Uterus (tissue), 4 donors: ENCODE data around the gene CD226. TPM values are rescaled to one million over a fixed set of nuclear protein-coding genes. Genes with fewer than 3 reads are reported as not detected.

Experiments
- DNase-seq, 2 donors: peaks; one replicate each; pipeline ENCODE4 v3.0.0-alpha.2; 2019 to 2020
- H3K27ac ChIP-seq, 2 donors: fragments of 200-600 bp; sonication (generic); 1 replicate in 1 of 2; 2 replicates in 1 of 2; pipeline ENCODE4 v1.5.1; 2016 to 2018
- H3K27me3 ChIP-seq, 2 donors: fragments of 200-600 bp; sonication (generic); one replicate each; pipeline ENCODE4 v1.5.1; 2018 to 2019; ENCODE audit warnings: control low read depth in 1 of 2
- H3K36me3 ChIP-seq, 2 donors: fragments of 200-600 bp; sonication (generic); one replicate each; pipeline ENCODE4 v1.5.1; 2019; ENCODE audit warnings: control low read depth in 1 of 2
- H3K4me1 ChIP-seq, 2 donors: fragments of 200-600 bp; sonication (generic); one replicate each; pipeline ENCODE4 v1.5.1; 2018 to 2019; ENCODE audit warnings: control low read depth in 1 of 2
- H3K4me3 ChIP-seq, 2 donors: fragments of 200-600 bp; sonication (generic); 1 replicate in 1 of 2; 2 replicates in 1 of 2; pipeline ENCODE4 v1.5.1; 2018 to 2019; ENCODE audit warnings: mild to moderate bottlenecking in 1 of 2
- H3K9me3 ChIP-seq, 2 donors: fragments of 200-600 bp; sonication (generic); one replicate each; pipeline ENCODE4 v1.5.1; 2019; ENCODE audit warnings: control low read depth in 1 of 2
- POLR2A ChIP-seq, 2 donors: fragments of 450-650 bp; IDR thresholded peaks; one replicate each; pipeline ENCODE4 v1.6.1; 2016; ENCODE audit warnings: antibody characterized with exemption in 2 of 2, mild to moderate bottlenecking in 1 of 2, moderate library complexity in 1 of 2
- intact Hi-C: fragments of 100-400 bp; cut with DNase I; formaldehyde crosslinking; loops from one replicate; pipeline ENCODE4 v1.15.1; 2023; ENCODE audit warnings: low total_unique reads
- total RNA-seq, 4 donors: library from RNA; depleted of rRNA in 3 of 4; stranded (reverse); fragments of >200 nt in 3 of 4; gene quantifications; one replicate each; pipeline versions ENCODE4 v1.1.0 to v1.2.4, GENCODE V29; 2014 to 2023
- TF ChIP-seq, protein P1 (sequence below), 4 experiments: fragments of 200-600 bp in 2 of 4; fragments of 450-650 bp in 2 of 4; sonication (generic) in 2 of 4; IDR thresholded peaks; one replicate each; pipeline ENCODE4 v1.5.1; 2016 to 2019; ENCODE audit warnings: antibody characterized with exemption in 4 of 4, mild to moderate bottlenecking in 2 of 4, moderate library complexity in 1 of 4
- donor health status: DM: yes; HTN: yes; CAD: no.

The CD226 gene
- total RNA-seq, 4 donors from 2014 or later, result 0.59 to 5.5 (median 2.9) TPM; not detected in 1

DNA sequence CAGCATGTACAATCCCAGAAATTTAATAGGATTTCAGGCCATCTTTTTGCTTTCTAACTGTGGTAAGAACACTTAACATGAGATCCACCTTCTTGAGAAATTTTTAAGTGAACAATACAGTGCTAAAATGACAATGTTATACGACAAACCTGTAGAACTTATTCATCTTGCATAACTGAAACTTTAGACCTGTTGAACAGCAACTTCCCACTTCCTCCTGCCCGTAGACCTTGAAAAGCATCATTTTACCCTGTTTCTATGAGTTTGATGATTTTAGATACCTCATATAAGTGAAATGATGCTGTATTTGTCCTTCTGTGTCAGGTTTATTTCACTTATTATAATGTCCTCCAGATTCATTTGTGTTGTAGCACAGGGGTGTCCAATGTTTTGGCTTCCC is 128.2 kb downstream of the CD226 start:
- no peaks in the 10 kb centered on the region for H3K27me3 ChIP-seq
- H3K4me1 ChIP-seq, result no peaks in the 10 kb centered on the region
- intact Hi-C loops, result no loop called here
- DNase-seq, result no peak
- no peaks in the 10 kb centered on the region for H3K9me3 ChIP-seq
- no peak for TF ChIP-seq POLR2A (IDR thresholded peaks at IDR 0.05)
- TF ChIP-seq, protein P1, sequence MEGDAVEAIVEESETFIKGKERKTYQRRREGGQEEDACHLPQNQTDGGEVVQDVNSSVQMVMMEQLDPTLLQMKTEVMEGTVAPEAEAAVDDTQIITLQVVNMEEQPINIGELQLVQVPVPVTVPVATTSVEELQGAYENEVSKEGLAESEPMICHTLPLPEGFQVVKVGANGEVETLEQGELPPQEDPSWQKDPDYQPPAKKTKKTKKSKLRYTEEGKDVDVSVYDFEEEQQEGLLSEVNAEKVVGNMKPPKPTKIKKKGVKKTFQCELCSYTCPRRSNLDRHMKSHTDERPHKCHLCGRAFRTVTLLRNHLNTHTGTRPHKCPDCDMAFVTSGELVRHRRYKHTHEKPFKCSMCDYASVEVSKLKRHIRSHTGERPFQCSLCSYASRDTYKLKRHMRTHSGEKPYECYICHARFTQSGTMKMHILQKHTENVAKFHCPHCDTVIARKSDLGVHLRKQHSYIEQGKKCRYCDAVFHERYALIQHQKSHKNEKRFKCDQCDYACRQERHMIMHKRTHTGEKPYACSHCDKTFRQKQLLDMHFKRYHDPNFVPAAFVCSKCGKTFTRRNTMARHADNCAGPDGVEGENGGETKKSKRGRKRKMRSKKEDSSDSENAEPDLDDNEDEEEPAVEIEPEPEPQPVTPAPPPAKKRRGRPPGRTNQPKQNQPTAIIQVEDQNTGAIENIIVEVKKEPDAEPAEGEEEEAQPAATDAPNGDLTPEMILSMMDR (IDR thresholded peaks at IDR 0.05), result no peak
- no peak overlapping the region for H3K27ac ChIP-seq
- no peaks in the 10 kb centered on the region for H3K36me3 ChIP-seq
- H3K4me3 ChIP-seq, result no peak overlapping the region

DNA sequence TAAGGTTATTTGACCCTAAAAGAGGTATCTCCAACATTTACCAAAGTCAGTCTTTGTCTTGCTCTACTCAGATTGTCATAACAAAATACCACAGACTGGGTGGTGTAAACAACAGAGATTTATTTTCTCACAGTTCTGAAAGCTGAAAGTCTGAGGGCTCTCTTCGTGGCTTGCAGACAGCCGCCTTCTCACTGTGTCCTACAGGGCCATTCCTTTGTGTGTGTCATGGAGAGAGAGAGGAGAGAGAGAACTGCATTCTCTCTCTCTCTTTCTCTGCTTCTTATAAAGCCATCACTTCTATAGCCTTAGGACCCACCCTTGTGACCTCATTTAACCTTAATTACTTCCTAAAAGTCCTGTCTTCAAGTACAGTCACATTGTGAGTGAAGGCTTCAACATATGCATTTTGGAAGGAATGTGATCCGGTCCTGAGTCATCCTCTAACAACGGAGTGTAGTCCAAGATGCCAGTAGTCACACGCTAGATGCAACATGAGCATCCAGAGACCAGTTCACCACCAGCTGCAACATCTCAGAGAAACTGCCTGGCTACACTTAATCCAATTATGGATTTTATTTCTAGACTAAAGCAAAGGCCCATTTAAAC is 130.2 kb downstream of the CD226 start:
- TF ChIP-seq, protein P1 (IDR thresholded peaks at IDR 0.05), result no peak
- TF ChIP-seq POLR2A (IDR thresholded peaks at IDR 0.05), result no peak
- Histone ChIP-seq H3K27ac (no peak overlapping the region), H3K27me3 (no peaks in the 10 kb centered on the region), H3K36me3 (no peaks in the 10 kb centered on the region), H3K9me3 (no peaks in the 10 kb centered on the region), H3K4me1 (no peaks in the 10 kb centered on the region), H3K4me3 (no peak overlapping the region)
- intact Hi-C loops, result no loop called here
- DNase-seq, result no peak

DNA sequence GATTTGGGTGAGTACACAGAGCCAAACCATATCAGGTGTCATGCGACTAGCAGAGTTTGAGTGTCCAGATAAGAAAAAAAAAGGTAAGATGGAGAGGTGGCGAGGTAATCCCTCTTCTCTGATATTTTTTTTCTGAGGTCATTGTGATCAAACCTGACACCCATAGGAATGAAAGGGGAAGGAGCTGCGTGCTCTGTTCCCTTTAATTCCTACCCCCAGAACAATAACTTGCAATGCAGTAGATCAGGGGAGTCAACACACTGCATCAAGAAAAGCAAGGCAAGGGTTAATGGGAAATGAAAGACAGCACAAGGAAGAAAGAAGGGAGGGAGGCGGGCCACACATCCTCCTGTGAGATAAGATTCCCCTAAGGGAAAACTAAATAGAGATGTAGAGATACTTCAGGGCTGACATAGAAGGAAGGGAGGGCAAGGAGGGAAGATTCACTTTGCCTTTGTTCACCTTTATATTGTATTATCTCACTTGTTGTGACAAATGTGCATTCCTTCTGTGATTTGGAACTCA is 132.8 kb downstream of the CD226 start:
- intact Hi-C loops, result no loop called here
- H3K27me3 ChIP-seq, result no peaks in the 10 kb centered on the region
- no peak overlapping the region for H3K4me3 ChIP-seq
- no peaks in the 10 kb centered on the region for H3K36me3 ChIP-seq
- TF ChIP-seq, protein P1 (IDR thresholded peaks at IDR 0.05), result no peak
- TF ChIP-seq POLR2A (IDR thresholded peaks at IDR 0.05), result no peak
- H3K4me1 ChIP-seq, result no peaks in the 10 kb centered on the region
- no peaks in the 10 kb centered on the region for H3K9me3 ChIP-seq
- DNase-seq, result no peak
- H3K27ac ChIP-seq, result no peak overlapping the region

DNA sequence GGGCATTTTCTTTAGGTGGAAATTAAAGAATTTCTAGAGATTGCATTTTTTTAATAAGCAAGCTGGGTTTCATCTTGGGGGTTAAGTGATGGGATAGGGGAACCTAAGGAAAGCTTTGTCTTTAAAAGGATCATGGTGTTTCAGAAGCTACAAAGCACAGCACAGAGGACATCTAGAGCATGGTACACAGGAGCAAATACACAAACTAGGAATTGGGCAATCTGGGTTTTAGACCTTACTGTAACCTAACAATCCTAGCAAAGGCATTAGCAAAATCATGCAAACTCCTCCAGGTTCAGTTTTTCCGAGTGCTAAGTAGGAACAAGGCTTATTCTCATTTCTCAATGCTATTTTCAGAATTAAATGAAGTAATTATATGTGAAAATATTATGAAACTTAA is 134.1 kb downstream of the CD226 start:
- no peak overlapping the region for H3K27ac ChIP-seq
- H3K9me3 ChIP-seq, result no peaks in the 10 kb centered on the region
- no peaks in the 10 kb centered on the region for H3K36me3 ChIP-seq
- intact Hi-C loops, result no loop called here
- TF ChIP-seq, protein P1 (IDR thresholded peaks at IDR 0.05), result no peak
- no peak for TF ChIP-seq POLR2A (IDR thresholded peaks at IDR 0.05)
- H3K4me3 ChIP-seq, result no peak overlapping the region
- no peak for DNase-seq
- H3K4me1 ChIP-seq, result no peaks in the 10 kb centered on the region
- no peaks in the 10 kb centered on the region for H3K27me3 ChIP-seq

DNA sequence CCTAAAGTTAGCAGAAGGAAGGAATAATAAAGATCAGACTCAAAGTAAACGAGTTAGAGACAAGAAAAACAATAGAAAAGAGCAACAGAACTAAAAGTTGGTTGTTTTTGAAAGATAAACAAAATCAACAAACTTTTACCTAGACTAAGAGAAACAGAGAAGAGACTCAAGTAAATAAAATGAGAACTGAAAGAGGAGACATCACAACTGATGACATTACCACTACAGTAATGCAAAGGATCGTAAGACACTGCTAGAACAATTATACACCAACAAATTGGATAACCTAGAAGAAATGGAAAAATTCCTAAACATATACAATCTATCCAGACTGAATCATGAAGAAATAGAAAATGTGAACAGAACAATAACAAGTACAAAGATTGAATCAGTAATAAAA is 139.3 kb downstream of the CD226 start:
- Histone ChIP-seq H3K4me1 (no peaks in the 10 kb centered on the region), H3K36me3 (no peaks in the 10 kb centered on the region), H3K27ac (no peak overlapping the region), H3K9me3 (no peaks in the 10 kb centered on the region), H3K4me3 (no peak overlapping the region), H3K27me3 (no peaks in the 10 kb centered on the region)
- intact Hi-C loops, result no loop called here
- no peak for TF ChIP-seq POLR2A (IDR thresholded peaks at IDR 0.05)
- TF ChIP-seq, protein P1 (IDR thresholded peaks at IDR 0.05), result no peak
- DNase-seq, result no peak
